ENCODE data around the gene PBXIP1. TPM values are rescaled to one million over a fixed set of nuclear protein-coding genes. Genes with fewer than 3 reads are reported as not detected.

PBXIP1 gene
- polyA plus RNA-seq, 3 donors: 23.1 to 31.7 (median 24.0) TPM

DNA sequence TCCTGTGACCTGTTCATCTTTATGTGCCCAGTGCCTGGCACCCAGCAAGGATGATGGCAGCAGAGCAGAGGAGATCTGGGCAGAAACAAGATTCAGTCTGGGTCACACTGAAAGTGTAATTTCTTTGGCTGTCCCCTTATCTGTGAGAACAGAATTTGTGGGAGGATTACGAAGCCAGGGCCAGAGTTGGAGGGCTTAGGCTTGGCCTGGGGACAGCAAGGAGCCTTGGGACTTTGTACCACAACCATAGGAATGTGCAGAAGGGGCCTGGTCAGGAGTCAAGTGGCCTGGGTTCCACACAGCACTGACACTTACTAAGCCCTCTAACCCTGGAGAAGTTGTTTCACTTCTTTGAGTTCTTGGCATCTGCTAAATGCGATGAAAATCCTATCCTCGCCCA lies 32.2 kb downstream of the PBXIP1 start:
- no peaks in the 10 kb centered on the region for H3K79me2 ChIP-seq (ENCODE audit: insufficient read depth, low read length)
- peaks cover 43 to 72% of the 10 kb centered on the region in 2 donors for H3K36me3 ChIP-seq (replicated peaks in 1 of 2; ENCODE audit: control insufficient read depth in 1 of 2, insufficient read depth in 2 of 2, low read length in 2 of 2)
- no peaks in the 10 kb centered on the region for H3K9me3 ChIP-seq (replicated peaks in 1 of 2; ENCODE audit: control insufficient read depth in 1 of 2, insufficient read depth in 1 of 2, low read length in 2 of 2)
- H3K9me3 Mint-ChIP-seq: no peaks in the 10 kb centered on the region
- no peaks in the 10 kb centered on the region for H4K20me1 ChIP-seq (ENCODE audit: insufficient read depth, low read length)
- intact Hi-C loops (cut with micrococcal nuclease): no loop called here
- no peak overlapping the region for H3K4me3 ChIP-seq (replicated peaks in 1 of 3; ENCODE audit: low read depth in 2 of 3, low read length in 3 of 3)
- H3K4me1 ChIP-seq (ENCODE audit: control insufficient read depth in 1 of 2, insufficient read depth in 2 of 2, low read length in 2 of 2): peaks cover 9% of the 10 kb centered on the region in 2 donors
- no peak overlapping the region for H3K4me3 Mint-ChIP-seq
- WGBS (ENCODE audit: insufficient coverage): 100% methylated on average over 1 of the region's 3 CpGs
- H3K27ac Mint-ChIP-seq: no peak overlapping the region
- H3K9ac ChIP-seq (ENCODE audit: insufficient read depth, low read length, poor library complexity, severe bottlenecking): no peak overlapping the region
- TF ChIP-seq, protein P1, sequence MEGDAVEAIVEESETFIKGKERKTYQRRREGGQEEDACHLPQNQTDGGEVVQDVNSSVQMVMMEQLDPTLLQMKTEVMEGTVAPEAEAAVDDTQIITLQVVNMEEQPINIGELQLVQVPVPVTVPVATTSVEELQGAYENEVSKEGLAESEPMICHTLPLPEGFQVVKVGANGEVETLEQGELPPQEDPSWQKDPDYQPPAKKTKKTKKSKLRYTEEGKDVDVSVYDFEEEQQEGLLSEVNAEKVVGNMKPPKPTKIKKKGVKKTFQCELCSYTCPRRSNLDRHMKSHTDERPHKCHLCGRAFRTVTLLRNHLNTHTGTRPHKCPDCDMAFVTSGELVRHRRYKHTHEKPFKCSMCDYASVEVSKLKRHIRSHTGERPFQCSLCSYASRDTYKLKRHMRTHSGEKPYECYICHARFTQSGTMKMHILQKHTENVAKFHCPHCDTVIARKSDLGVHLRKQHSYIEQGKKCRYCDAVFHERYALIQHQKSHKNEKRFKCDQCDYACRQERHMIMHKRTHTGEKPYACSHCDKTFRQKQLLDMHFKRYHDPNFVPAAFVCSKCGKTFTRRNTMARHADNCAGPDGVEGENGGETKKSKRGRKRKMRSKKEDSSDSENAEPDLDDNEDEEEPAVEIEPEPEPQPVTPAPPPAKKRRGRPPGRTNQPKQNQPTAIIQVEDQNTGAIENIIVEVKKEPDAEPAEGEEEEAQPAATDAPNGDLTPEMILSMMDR (IDR thresholded peaks at IDR 0.05): no peak
- H3K27me3 ChIP-seq (ENCODE audit: control insufficient read depth in 2 of 2, insufficient read depth in 2 of 2, low read length in 2 of 2): no peaks in the 10 kb centered on the region
- H3K36me3 Mint-ChIP-seq: peaks cover 62 to 89% of the 10 kb centered on the region in 2 donors
- H3K4me2 ChIP-seq (replicated peaks; ENCODE audit: extremely low read depth, low read length, poor library complexity, severe bottlenecking): no peak overlapping the region
- H3K27ac ChIP-seq (ENCODE audit: low read depth in 1 of 2, low read length in 2 of 2): no peak overlapping the region
- DNase-seq: no peak
- peaks cover 15% of the 10 kb centered on the region for H3K4me1 Mint-ChIP-seq
- H2AFZ ChIP-seq (ENCODE audit: insufficient read depth, low read depth, low read length, poor library complexity, severe bottlenecking): no peak overlapping the region
- peaks cover 0 to 1% (median 1%) of the 10 kb centered on the region in 3 donors for H3K27me3 Mint-ChIP-seq (ENCODE audit: low read depth in 3 of 3)

DNA sequence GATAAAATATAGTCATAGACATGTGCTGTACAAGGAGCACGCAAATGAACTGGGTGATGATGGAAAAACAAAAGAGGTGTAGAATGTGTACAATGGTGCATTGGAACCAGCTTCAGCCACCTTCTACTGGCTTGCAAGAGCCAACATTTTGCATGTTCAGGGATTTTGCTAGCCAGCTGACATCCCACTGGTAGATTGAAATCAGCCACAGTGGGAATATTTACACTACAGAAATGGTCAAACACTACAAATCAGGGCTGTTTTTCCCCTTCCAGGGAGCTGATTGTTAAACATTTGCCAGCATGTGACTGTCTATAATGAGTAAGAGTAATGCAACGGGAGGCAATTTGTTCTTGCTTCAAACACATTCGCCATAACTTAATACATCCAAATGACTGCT lies 42.6 kb downstream of the PBXIP1 start:
- no peak overlapping the region for H3K9ac ChIP-seq (ENCODE audit: insufficient read depth, low read length, poor library complexity, severe bottlenecking)
- H3K4me1 ChIP-seq (ENCODE audit: control insufficient read depth in 1 of 2, insufficient read depth in 2 of 2, low read length in 2 of 2): no peaks in the 10 kb centered on the region
- no peak overlapping the region for H2AFZ ChIP-seq (ENCODE audit: insufficient read depth, low read depth, low read length, poor library complexity, severe bottlenecking)
- H3K4me3 ChIP-seq (replicated peaks in 1 of 3; ENCODE audit: low read depth in 2 of 3, low read length in 3 of 3): no peak overlapping the region
- intact Hi-C loops (cut with micrococcal nuclease): no loop called here
- no peaks in the 10 kb centered on the region for H3K79me2 ChIP-seq (ENCODE audit: insufficient read depth, low read length)
- H3K27ac ChIP-seq (ENCODE audit: low read depth in 1 of 2, low read length in 2 of 2): no peak overlapping the region
- no peaks in the 10 kb centered on the region for H4K20me1 ChIP-seq (ENCODE audit: insufficient read depth, low read length)
- no peak overlapping the region for H3K4me3 Mint-ChIP-seq
- peaks cover 0 to 8% of the 10 kb centered on the region in 2 donors for H3K9me3 ChIP-seq (replicated peaks in 1 of 2; ENCODE audit: control insufficient read depth in 1 of 2, insufficient read depth in 1 of 2, low read length in 2 of 2)
- H3K27me3 Mint-ChIP-seq (ENCODE audit: low read depth in 3 of 3): peaks cover 0 to 4% (median 2%) of the 10 kb centered on the region in 3 donors
- no CpG with 5 or more reads among the region's 3 CpGs for WGBS (ENCODE audit: insufficient coverage)
- H3K4me1 Mint-ChIP-seq: no peaks in the 10 kb centered on the region
- H3K9me3 Mint-ChIP-seq: peaks cover 10 to 18% (median 12%) of the 10 kb centered on the region in 7 donors
- H3K36me3 Mint-ChIP-seq: peaks cover 19 to 29% of the 10 kb centered on the region in 2 donors
- DNase-seq: no peak
- H3K4me2 ChIP-seq (replicated peaks; ENCODE audit: extremely low read depth, low read length, poor library complexity, severe bottlenecking): no peak overlapping the region
- H3K27ac Mint-ChIP-seq: no peak overlapping the region
- TF ChIP-seq, protein P1 (IDR thresholded peaks at IDR 0.05): no peak
- peaks cover 0 to 8% of the 10 kb centered on the region in 2 donors for H3K36me3 ChIP-seq (replicated peaks in 1 of 2; ENCODE audit: control insufficient read depth in 1 of 2, insufficient read depth in 2 of 2, low read length in 2 of 2)
- no peaks in the 10 kb centered on the region for H3K27me3 ChIP-seq (ENCODE audit: control insufficient read depth in 2 of 2, insufficient read depth in 2 of 2, low read length in 2 of 2)
